GM18868 (cell line): Measurements from ENCODE around the gene CEP104.

Experiments
- ATAC-seq: cut with Tn5 transposase; IDR thresholded peaks from one replicate; pipeline ENCODE4 v1.9.1; 2021; ENCODE audit warnings: mild to moderate bottlenecking, moderate library complexity; ENCODE audit not compliant: unreplicated experiment

The CEP104 gene

GRCh38 chr1:3856923-3857790 lies at the start of gene CEP104, which contains the start of gene DFFB:
Gene CEP104, minus strand, starts transcription at chr1:3857211. Its CDS starts 4,804 bp downstream, at chr1:3852407.
Gene DFFB, plus strand, starts transcription at chr1:3857476. Its CDS starts 128 bp downstream, at chr1:3857604.
- peak; percentile 95 for ATAC-seq

- ATAC-seq, result no peak
These were observed 49.6 kb upstream of the CEP104 start for GRCh38 chr1:3906672-3907020.

GRCh38 chr1:3905953-3906671 lies 49.1 kb upstream of the CEP104 start:
- no peak for ATAC-seq

- no peak for ATAC-seq
These were observed 48.4 kb upstream of the CEP104 start for GRCh38 chr1:3905266-3905952.

- no peak for ATAC-seq
These were observed 47.8 kb upstream of the CEP104 start for GRCh38 chr1:3904843-3905185.

GRCh38 chr1:3904006-3904842 lies 47.2 kb upstream of the CEP104 start:
- ATAC-seq, result no peak

- ATAC-seq, result no peak
These were observed 46.4 kb upstream of the CEP104 start for GRCh38 chr1:3903141-3904005.

- ATAC-seq, result no peak
These were observed 45.6 kb upstream of the CEP104 start for GRCh38 chr1:3902571-3903091.

GRCh38 chr1:3902111-3902511 lies 45.1 kb upstream of the CEP104 start:
- ATAC-seq, result no peak

GRCh38 chr1:3900969-3901529 lies 44.0 kb upstream of the CEP104 start:
- peak; percentile 55 for ATAC-seq

GRCh38 chr1:3900150-3900968 lies 43.3 kb upstream of the CEP104 start, which contains the start of gene C1orf174:
Gene C1orf174, minus strand, starts transcription at chr1:3900272. Its CDS starts 86 bp downstream, at chr1:3900186.
- peak; percentile 74 for ATAC-seq

GRCh38 chr1:3899754-3900149 lies 42.7 kb upstream of the CEP104 start:
- no peak for ATAC-seq

- no peak for ATAC-seq
These were observed 42.2 kb upstream of the CEP104 start for GRCh38 chr1:3898994-3899753.

- no peak for ATAC-seq
These were observed 41.4 kb upstream of the CEP104 start for GRCh38 chr1:3898475-3898735.

- no peak for ATAC-seq
These were observed 39.5 kb upstream of the CEP104 start for GRCh38 chr1:3896396-3897000.

- ATAC-seq, result no peak
These were observed 38.9 kb upstream of the CEP104 start for GRCh38 chr1:3895951-3896325.

- ATAC-seq, result no peak
These were observed 38.4 kb upstream of the CEP104 start for GRCh38 chr1:3895279-3895950.
